HFFc6 (cell line): Measurements from ENCODE around the gene KIRREL3. TPM values are rescaled to one million over a fixed set of nuclear protein-coding genes. Genes with fewer than 3 reads are reported as not detected.

ENCODE experiments used
- DNase-seq: peaks from one replicate; pipeline ENCODE4 v3.0.0-alpha.2; 2018
- H3K27ac Mint-ChIP-seq: 2 replicates; pipeline ENCODE4 v1.8.0; 2020; ENCODE audit warnings: mild to moderate bottlenecking, mixed read lengths
- H3K27me3 Mint-ChIP-seq: 2 replicates; pipeline ENCODE4 v1.8.0; 2021; ENCODE audit warnings: mild to moderate bottlenecking, moderate library complexity, mixed read lengths; ENCODE audit not compliant: insufficient read depth
- H3K36me3 Mint-ChIP-seq: 2 replicates; pipeline ENCODE4 v1.8.0; 2021; ENCODE audit warnings: low read depth, mixed read lengths
- H3K4me1 Mint-ChIP-seq: 2 replicates; pipeline ENCODE4 v1.8.0; 2020; ENCODE audit warnings: low read depth, mixed read lengths
- H3K4me3 Mint-ChIP-seq: 2 replicates; pipeline ENCODE4 v1.8.0; 2020; ENCODE audit warnings: mild to moderate bottlenecking, moderate library complexity, mixed read lengths
- H3K9me3 Mint-ChIP-seq: 2 replicates; pipeline ENCODE4 v1.8.0; 2020; ENCODE audit warnings: mild to moderate bottlenecking, mixed read lengths
- total RNA-seq, 6 experiments: library from RNA; stranded (reverse); fragmentation: NEBNext Ultra II Directional; extraction: Animal tissue kit (Norgen Biotek cat#: 25700); gene quantifications; 2 replicates in 1 of 6; 3 replicates in 5 of 6; pipeline ENCODE4 v1.2.3, GENCODE V29; 2021
- TF ChIP-seq, protein P1 (sequence below): fragments of 200-600 bp; sonication (generic); IDR thresholded peaks from 2 replicates; pipeline ENCODE4 v1.5.0; 2021; ENCODE audit warnings: antibody characterized with exemption, mild to moderate bottlenecking

The KIRREL3 gene
- total RNA-seq, 6 experiments from 2014 or later: 22.2 to 38.2 (median 33.2) TPM

DNA sequence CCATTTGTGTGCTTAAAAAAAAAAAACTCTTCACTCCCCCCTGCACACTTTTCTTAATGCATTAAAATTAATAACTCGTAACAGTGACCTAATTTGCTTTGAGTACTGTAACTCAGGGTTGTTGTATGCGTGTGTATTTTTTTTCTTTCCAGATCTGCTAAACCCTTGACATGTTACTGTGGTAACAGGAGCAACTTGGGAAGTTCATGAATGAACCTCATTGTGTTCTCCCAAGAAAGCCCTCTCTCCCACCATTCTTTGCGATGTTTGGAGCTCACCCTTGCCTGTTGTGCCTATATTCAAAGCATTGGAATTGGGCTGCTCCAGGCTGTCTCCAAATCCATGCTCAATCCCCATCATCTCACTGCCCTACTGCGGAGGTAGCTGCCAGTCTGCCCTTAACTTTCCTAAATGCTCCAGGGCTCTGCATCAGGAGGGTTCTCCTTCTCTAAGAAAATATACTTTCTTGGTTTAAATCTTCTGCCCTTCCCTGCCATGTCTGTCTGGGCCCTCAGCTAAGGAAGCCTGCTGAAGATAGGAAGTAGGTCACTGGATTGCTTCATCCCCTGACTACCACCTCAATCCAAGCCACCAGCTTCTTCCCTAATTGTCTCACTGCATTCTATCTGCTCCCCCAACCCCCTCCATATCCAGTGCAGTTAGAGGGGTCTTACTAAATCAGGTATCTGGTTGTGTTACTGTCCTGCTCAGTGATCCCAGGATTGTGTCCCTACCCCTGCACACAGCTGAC lies 70.3 kb downstream of the KIRREL3 start:
- Mint-ChIP-seq H3K4me1 (peaks cover 63% of the 10 kb centered on the region), H3K27me3 (peaks cover 4% of the 10 kb centered on the region), H3K9me3 (peaks cover 13% of the 10 kb centered on the region), H3K4me3 (no peak overlapping the region), H3K27ac (peak overlapping the region; percentile 88), H3K36me3 (peaks cover 44% of the 10 kb centered on the region)
- DNase-seq: no peak
- TF ChIP-seq, protein P1, sequence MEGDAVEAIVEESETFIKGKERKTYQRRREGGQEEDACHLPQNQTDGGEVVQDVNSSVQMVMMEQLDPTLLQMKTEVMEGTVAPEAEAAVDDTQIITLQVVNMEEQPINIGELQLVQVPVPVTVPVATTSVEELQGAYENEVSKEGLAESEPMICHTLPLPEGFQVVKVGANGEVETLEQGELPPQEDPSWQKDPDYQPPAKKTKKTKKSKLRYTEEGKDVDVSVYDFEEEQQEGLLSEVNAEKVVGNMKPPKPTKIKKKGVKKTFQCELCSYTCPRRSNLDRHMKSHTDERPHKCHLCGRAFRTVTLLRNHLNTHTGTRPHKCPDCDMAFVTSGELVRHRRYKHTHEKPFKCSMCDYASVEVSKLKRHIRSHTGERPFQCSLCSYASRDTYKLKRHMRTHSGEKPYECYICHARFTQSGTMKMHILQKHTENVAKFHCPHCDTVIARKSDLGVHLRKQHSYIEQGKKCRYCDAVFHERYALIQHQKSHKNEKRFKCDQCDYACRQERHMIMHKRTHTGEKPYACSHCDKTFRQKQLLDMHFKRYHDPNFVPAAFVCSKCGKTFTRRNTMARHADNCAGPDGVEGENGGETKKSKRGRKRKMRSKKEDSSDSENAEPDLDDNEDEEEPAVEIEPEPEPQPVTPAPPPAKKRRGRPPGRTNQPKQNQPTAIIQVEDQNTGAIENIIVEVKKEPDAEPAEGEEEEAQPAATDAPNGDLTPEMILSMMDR: no peak

DNA sequence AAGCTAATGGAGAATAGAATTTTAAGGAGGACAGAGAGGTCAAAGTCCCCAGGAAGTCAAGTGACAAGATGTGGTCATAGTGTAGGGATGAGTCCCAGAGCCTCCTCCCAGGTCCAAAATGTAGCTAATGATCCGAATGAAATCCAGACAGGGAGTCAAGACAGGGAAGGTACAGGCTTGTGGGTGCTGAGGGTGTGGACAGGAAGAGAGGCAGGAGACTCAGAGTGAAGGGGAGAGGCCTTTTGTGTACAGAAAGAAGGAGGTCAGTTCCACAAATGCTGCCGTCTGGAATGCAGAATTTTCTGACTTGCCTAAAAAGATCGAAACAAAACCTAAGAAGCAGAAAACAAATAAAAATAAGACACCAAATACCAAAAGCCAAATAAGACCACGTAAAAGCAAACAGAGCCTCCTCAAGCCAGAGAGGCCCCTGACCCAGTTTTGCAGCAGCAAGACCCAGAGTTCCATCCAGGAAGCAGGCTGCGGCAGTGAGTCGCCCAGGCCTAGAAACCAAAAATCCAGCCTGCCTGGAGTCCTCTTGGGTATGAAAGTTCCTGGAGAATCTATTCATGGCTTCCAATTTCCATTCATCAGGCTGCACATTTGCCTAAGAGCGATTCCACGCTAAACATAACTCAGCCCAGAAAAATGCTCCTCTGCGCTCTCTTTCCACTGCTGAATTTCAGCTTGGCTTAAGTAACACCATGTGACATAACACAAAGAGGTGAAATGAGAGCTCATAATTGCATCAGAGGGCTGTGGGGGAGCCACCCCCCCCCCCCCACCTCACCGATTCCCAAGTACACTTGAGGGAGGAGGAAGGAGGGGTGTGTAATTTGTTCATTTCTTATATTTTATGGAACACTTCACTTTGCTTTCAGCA lies 71.2 kb downstream of the KIRREL3 start:
- TF ChIP-seq, protein P1: no peak
- Mint-ChIP-seq H3K4me1 (peaks cover 72% of the 10 kb centered on the region), H3K27ac (peak overlapping the region; percentile 88), H3K36me3 (peaks cover 41% of the 10 kb centered on the region), H3K4me3 (peak overlapping the region; percentile 61), H3K27me3 (peaks cover 4% of the 10 kb centered on the region), H3K9me3 (peaks cover 11% of the 10 kb centered on the region)
- DNase-seq: peak; percentile 37

DNA sequence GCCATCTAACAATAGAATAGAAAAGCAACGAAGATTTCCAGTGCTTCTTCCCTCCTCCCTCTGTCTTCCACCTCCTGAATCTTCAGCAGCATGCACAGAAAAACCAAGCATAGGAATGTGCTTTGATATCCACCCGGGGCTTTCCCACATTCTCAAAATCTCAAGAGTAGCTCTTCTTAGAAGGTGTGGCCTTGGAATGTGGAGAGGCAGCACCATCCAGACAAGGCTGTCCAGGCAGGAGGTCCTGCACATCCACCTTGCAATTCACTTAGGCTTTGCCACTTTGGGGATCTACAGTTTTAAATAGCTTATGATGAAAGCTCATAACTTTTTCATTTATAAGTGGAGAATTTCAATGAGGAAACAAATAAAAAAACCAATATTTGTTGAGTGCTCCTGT lies 72.9 kb downstream of the KIRREL3 start:
- Mint-ChIP-seq H3K27me3 (peaks cover 5% of the 10 kb centered on the region), H3K27ac (peak overlapping the region; percentile 50), H3K9me3 (no peaks in the 10 kb centered on the region), H3K4me3 (no peak overlapping the region), H3K4me1 (peaks cover 78% of the 10 kb centered on the region), H3K36me3 (peaks cover 33% of the 10 kb centered on the region)
- TF ChIP-seq, protein P1: no peak
- no peak for DNase-seq

DNA sequence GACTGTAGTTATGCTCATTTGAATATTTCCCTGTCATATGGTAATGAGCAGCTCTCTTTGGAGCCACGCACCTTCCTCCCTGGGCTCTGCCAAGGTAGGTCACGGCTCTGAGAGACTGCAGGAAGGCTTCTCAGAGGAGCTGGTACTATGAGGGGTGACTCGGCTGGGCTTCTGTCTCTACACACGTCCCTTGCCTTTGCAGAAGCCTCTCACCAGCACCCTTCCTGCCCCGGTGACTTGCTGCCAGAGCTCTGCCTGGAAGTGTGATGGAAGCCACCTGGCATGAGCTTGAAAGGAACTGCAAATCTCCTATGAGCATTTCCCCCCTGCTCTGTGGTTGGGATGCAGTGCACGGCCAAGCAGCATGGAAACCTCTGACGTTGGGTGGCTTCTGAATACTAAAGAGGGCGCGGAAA lies 74.2 kb downstream of the KIRREL3 start:
- peaks cover 5% of the 10 kb centered on the region for H3K27me3 Mint-ChIP-seq
- DNase-seq: no peak
- peaks cover 33% of the 10 kb centered on the region for H3K36me3 Mint-ChIP-seq
- H3K9me3 Mint-ChIP-seq: no peaks in the 10 kb centered on the region
- peak overlapping the region; percentile 22 for H3K27ac Mint-ChIP-seq
- peak overlapping the region; percentile 55 for H3K4me3 Mint-ChIP-seq
- peaks cover 76% of the 10 kb centered on the region for H3K4me1 Mint-ChIP-seq
- TF ChIP-seq, protein P1: no peak

DNA sequence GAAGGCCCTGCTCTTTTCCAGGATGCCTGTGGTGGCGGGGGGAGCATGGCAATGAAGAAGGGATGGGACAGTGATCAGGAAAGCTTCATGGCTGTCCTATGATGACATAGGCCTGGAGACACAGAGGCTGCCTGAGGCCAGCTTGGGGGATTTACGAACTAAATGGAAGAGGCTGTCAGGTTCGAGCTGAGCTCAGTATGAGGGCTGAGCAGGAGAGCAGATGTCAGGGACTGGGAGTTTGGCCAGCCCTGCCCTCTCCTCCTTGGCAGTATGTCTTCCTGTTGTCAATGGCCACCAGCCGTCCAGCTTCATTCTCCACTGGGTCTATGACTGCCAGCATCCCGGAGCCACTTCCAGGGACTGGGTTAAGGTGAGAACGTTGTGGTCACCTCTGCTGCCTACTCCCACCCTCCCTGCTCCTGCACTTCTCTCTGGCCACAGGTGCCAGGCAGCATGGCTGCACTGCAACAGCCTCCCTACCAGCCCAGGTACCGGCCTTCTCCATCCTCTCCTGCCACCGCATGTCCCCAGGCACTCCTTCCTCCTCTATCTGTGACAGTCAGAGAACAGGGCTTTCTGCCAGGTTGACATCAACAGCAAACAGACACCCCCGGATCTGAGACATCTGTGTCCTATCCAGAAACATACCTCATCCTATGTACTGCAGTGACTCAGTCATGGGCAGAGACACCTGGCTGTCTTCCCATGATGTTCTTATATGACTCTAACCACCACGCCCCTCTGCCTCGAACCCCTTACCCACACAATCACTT lies 75.1 kb downstream of the KIRREL3 start:
- Mint-ChIP-seq H3K9me3 (no peaks in the 10 kb centered on the region), H3K4me1 (peaks cover 67% of the 10 kb centered on the region), H3K36me3 (peaks cover 33% of the 10 kb centered on the region), H3K4me3 (no peak overlapping the region), H3K27ac (peak overlapping the region; percentile 65), H3K27me3 (peaks cover 5% of the 10 kb centered on the region)
- TF ChIP-seq, protein P1: no peak
- DNase-seq: peak; percentile 25
